Raji (cell line): ENCODE data around the gene MAPRE2.

Experiments used
- POLR2A ChIP-seq: IDR thresholded peaks from 2 replicates; pipeline ENCODE4 v1.6.1; 2011; ENCODE audit warnings: low read depth, low read length, control low read depth; ENCODE audit not compliant: insufficient read depth

MAPRE2 gene

GRCh38 chr18:35132021-35132902 lies 91.0 kb downstream of the MAPRE2 start:
- no peak for TF ChIP-seq POLR2A

GRCh38 chr18:35134190-35134730 lies 93.0 kb downstream of the MAPRE2 start:
- no peak for TF ChIP-seq POLR2A

- no peak for TF ChIP-seq POLR2A
These were observed 93.7 kb downstream of the MAPRE2 start for GRCh38 chr18:35134791-35135531.

- TF ChIP-seq POLR2A: no peak
These were observed 95.0 kb downstream of the MAPRE2 start for GRCh38 chr18:35136248-35136647.

GRCh38 chr18:35136885-35137284 lies 95.7 kb downstream of the MAPRE2 start:
- no peak for TF ChIP-seq POLR2A

GRCh38 chr18:35137632-35138031 lies 96.4 kb downstream of the MAPRE2 start:
- no peak for TF ChIP-seq POLR2A

GRCh38 chr18:35138773-35139172 lies 97.6 kb downstream of the MAPRE2 start:
- no peak for TF ChIP-seq POLR2A

GRCh38 chr18:35139517-35139916 lies 98.3 kb downstream of the MAPRE2 start:
- no peak for TF ChIP-seq POLR2A

- TF ChIP-seq POLR2A: no peak
These were observed 99.9 kb downstream of the MAPRE2 start for GRCh38 chr18:35141077-35141476.

- TF ChIP-seq POLR2A: no peak
These were observed 100.5 kb downstream of the MAPRE2 start for GRCh38 chr18:35141567-35142274.

GRCh38 chr18:35142275-35142615 lies 101.0 kb downstream of the MAPRE2 start:
- TF ChIP-seq POLR2A: no peak

GRCh38 chr18:35143622-35144596 lies 102.7 kb downstream of the MAPRE2 start:
- no peak for TF ChIP-seq POLR2A

- TF ChIP-seq POLR2A: no peak
These were observed 103.5 kb downstream of the MAPRE2 start for GRCh38 chr18:35144698-35145097.

- no peak for TF ChIP-seq POLR2A
These were observed 112.5 kb downstream of the MAPRE2 start for GRCh38 chr18:35153609-35154272.
